Daoy (cell line): ENCODE measurements around the gene FDXACB1. TPM values are rescaled to one million over a fixed set of nuclear protein-coding genes. Genes with fewer than 3 reads are reported as not detected.
"Not testable (repeated sequence)": the region's sequence is repeated elsewhere in the genome, so short reads cannot be mapped to it uniquely, and the experiment has no call there.

ENCODE experiments used
- DNase-seq: peaks from one replicate; pipeline ENCODE4 v3.0.0-alpha.2; 2015; ENCODE audit warnings: low read depth
- total RNA-seq: library from RNA; depleted of rRNA; stranded (reverse); fragments of >200 nt; shearing (Covaris generic); gene quantifications from 2 replicates; pipeline ENCODE4 v1.2.3, GENCODE V29; 2014

FDXACB1 gene
- total RNA-seq, 1 experiment from 2014 or later = 4.7 TPM

DNA sequence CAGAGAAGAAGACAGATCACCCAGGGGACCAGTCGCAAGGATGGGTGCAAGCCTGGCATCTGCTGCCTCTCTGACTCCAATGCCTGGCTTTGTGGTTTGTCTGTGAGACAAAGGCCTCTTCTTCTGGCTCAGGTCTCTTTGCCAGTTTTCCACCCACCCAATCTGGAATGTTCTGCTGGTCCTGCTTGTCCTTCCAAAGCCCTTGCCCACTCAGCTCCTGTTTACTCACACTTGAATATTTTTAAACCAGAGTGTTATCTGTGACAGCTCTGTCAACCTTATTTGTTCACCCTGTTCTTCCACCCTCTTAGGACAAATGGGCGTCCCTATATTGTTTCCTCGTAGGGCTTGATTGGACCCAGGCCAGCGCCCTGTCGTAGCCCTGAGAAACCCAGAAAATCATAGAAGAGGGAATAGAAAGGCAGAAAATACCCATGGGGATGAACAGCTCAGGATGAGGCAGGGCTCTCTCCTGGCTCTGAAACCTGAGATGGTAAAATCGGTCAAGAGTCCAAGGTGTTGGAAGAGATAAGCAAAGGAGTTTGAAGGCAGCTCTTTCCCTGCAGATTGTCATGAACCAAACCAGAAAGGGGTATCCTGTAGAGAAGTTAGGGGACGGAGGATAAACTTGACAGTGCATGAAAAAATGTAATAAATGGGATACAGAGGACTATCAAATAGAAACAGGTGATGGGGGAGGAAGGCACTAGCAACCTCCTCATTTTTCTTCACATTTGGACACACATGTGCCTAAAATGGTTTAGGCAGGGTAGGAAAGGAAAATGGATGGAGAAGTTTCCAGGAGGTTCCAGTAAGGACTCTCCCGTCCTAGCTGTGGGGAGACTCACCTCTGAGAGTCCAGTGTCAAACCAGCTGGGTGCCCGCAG, 32.0 kb upstream of the FDXACB1 start:
- DNase-seq = no peak

DNA sequence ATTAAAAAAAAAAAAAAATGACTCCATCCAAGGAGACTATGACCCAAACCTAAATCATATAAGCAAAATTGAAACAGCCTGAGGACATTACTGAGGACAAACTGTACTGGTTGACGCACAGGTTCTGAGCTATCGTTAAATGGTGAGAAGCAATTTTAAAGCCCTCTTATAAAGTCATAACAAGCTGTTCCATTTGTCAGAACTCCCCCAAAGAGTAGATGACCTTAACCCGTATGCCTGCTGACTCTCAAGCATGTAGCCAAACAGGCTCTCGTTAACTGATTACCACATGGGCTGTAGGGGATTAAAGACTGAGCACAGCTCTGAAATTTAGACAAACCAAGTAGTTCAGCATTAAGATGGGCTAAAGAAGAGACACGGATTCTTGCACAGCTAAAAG, 30.4 kb upstream of the FDXACB1 start:
- no peak for DNase-seq

- no peak for DNase-seq
Observed at GRCh38 chr11:111908639-111909305, 29.8 kb upstream of the FDXACB1 start.

- no peak for DNase-seq
Observed at GRCh38 chr11:111906680-111907079, 27.7 kb upstream of the FDXACB1 start.

DNA sequence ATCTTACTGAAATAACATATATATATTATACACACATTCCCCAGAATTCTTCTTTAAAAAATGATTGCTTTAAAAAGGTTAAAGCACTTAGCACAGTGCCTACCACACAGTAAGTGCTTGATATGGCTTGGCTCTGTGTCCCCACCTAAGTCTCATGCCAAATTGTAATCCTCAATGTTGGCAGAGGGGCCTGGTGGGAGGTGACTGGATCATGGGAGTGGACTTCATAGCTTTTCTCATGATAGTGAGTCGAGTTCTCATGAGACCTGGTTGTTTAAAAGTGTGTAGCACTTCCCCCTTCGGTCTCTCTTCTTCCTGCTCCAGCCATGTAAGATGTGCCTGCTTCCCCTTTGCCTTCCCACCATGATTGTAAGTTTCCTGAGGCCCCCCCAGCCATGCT, 26.4 kb upstream of the FDXACB1 start:
- DNase-seq = no peak

GRCh38 chr11:111886844-111887243, 7.9 kb upstream of the FDXACB1 start:
- no peak for DNase-seq

DNA sequence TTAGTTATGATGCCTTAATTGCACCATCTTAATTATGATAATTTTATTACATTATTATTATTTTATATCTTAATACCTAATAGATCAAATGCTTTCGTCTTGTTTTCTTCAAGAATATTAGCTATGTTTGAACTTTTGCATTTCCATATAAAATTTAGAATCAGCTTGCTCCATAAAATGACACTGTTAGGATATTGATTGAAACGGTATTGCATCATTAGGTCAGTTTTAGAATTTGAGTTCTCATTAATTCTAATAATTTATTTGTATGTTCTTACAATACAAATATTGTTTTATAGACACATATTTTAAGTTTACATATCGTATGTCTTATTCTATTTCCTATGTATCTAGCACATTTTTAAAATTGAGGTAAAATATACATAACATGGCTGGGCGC, 7.1 kb upstream of the FDXACB1 start:
- DNase-seq = no peak

DNA sequence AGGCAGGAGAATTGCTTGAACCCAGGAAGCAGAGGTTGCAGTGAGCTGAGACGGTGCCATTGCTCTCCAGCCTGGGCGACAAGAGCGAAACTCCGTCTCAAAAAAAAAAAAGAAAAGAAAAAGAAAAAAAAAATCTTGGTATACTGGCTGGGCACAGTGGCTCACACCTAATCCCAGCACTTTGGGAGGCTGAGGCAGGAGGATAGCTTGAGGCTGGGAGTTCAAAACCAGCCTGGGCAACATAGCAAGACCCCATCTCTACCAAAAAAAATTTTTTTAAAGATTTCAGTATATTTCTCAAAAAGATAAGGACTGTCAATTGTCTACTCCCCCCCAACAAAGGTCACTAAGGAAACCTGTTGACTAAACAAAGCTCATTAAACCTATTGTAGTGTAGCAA, 6.1 kb upstream of the FDXACB1 start:
- DNase-seq = not testable (repeated sequence)

DNA sequence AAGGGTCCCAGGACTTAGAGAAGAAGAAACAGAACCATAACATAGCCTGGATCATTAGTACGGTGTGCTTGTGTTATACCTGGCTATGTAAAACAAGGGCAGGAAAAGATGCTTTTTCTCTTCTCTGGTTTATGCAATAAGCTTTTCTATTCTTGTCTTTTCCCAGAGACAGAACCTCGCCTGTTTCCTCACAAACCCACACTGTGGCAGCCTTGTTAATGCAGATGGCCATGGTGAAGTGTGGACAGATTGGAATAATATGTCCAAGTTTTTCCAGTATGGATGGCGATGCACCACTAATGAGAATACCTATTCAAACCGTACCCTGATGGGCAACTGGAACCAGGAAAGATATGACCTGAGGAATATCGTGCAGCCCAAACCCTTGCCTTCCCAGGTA, 3.2 kb upstream of the FDXACB1 start:
- no peak for DNase-seq

GRCh38 chr11:111879637-111879960, 634 bp upstream of the FDXACB1 start:
- DNase-seq = no peak

DNA sequence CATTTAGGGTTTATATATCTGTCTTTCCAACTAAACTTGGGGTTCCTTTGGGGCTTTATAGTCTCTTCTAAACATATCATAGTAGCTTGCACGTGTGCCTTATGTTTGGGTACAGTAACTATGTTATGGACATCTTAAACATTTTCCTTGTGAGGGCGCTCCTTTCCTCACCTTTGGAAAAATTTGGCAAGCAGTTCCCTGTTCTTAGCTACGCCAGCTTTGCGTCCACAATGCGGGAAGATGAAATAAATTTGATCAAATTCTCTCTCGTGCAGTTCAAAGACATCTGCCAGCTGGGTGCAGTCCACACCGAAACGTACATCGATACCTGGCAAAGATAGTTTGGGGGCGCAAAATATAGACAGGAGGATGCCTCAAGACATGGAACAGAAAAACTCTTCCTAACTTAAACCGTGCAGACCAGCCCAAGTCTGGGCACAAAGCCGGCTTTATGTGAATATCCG, 548 bp downstream of the FDXACB1 start:
- no peak for DNase-seq

DNA sequence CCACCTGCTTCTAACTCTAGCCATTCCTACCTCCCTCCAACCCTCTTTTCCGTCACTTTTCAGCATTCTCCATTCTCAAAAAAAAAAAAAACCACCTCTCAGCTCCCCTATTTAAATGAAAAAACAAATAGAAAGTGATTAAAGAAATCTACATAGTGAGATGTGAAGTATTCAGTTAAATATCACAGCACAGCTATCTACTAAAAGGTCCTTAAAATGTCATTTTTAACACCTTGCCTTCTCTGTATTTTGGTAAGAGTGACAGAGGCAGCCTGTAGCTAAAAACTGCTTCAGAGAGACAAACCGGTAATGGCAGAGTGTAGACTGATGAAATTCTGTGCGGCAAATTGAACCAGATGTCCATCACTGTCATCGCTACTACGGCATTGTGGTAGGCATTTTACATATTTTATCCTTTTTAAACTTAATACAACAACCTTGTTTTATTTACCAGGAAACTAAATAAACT, 7.2 kb downstream of the FDXACB1 start:
- DNase-seq = no peak

DNA sequence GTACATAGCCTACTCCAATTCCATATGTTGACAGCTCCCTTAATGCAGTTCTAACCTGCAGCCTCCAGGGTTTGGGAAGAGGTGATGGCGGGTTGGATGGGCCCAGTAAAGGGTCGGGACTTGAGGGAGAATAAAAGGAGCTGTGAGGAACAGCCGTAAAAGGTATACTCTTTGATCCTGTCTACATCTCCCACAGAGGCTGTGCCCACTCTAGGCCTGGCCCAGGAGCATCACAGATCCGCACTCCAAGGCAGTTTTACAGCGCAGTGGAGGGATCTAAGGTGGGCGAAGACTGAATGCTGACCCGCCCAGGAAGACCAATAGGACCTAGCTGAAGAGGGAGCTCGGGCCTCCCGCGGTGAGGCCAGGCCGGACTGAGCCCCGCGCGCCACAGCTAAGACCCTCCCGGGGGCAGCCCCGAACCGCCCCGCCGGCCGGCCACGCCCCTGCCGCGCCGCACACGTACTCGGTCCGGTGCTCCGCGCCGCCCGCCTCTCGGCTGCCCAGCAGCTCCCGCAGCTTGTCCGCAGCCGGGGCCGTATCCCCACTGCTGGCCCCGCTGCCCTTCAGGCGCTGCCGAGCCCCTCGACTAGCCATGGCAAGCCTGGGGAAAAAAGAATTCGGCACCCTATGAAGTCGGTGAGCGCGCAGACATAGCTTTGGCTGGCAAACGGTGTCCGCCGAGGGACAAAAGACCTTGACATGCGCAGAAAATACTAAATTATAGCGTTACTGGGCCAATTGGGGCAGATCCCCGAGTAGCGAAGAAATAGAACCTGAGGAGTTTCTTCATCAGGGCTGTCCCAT, 7.9 kb downstream of the FDXACB1 start, which contains the start of gene ALG9:
ALG9 (minus strand) TSS at position 696 of the 807 bp plus-strand sequence; CDS start at position 597, 99 bp downstream.
- DNase-seq = peak; percentile 82

- no peak for DNase-seq
Observed at GRCh38 chr11:111870522-111870885, 8.5 kb downstream of the FDXACB1 start.

GRCh38 chr11:111870113-111870512, 8.9 kb downstream of the FDXACB1 start:
- no peak for DNase-seq

DNA sequence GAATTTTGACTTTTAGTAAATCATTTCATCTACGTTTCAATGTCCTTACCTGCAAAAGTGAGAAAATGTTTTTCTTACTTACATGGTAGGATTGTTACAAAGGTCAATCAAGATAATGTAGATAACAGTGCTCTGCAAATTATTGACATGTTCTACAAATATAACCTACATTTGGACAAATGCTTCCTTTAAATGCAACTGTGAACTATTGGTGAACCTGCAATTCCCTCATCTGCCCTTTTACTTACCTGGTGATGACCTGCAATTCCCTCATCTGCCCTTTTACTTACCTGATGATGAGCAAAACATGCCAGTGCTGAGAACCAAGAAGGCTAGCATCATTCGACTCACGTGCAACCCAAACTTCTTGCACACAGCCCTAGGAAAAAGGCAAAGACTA, 18.7 kb downstream of the FDXACB1 start:
- DNase-seq = no peak

GRCh38 chr11:111855506-111855905, 23.5 kb downstream of the FDXACB1 start:
- no peak for DNase-seq

DNA sequence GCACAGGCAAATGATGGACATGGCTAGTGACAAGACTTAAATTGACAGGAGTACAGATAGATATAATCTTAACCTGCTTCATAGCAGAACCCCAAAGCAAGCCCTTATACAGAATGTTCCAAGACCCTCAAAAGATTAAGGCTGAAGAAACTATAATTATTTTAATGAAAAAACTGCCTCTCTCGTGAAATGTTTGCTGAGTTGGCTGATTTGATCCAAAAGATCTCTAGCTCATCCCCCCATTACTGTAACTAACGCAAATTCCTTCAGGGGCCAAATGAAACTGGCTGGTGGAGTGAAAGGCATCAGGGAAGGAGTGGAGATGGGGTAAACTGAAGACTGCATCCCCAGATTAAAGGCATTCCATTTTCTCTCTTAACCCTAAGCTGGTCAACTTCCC, 26.9 kb downstream of the FDXACB1 start:
- DNase-seq = no peak

DNA sequence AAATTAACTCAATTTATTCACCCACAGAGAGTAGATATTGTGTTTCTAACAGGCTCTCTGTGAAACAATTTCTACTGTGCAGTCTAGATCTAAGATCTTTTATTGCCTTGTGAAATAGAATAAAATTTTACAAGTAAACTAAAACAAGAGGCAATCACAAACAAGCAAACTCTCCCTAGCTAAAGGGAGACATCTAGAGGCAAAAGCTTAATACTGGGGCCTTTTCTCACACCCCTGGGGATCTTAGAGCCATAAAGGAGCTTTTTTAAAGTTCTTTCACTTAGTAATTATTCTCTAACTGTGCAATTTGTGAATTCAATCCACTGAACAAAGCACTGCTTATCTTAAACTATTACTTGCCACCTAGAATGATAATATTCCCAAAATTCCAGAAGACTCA, 27.3 kb downstream of the FDXACB1 start:
- no peak for DNase-seq

- DNase-seq = no peak
Observed at GRCh38 chr11:111851067-111851466, 27.9 kb downstream of the FDXACB1 start.

DNA sequence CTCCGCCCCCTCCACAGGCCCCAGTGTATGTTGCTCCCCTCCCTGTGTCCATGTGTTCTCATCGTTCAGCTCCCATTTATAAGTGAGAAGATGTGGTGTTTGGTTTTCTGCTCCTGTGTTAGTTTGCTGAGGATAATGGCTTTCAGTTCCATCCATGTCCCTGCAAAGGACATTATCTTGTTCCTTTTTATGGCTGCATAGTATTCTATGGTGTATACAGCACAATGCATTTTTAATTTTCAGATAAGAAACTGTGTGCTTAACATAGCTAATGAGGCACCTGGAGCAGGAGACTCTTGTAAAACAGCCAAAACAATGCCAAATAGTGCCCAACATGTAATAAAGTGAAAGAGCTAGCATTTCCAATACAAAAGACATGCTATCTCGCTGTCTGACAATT, 29.3 kb downstream of the FDXACB1 start:
- no peak for DNase-seq

- peak; percentile 63 for DNase-seq
Observed at GRCh38 chr11:111846636-111847035, 32.3 kb downstream of the FDXACB1 start.
